Measurements from ENCODE around the gene ZPBP2.

ZPBP2 gene

DNA sequence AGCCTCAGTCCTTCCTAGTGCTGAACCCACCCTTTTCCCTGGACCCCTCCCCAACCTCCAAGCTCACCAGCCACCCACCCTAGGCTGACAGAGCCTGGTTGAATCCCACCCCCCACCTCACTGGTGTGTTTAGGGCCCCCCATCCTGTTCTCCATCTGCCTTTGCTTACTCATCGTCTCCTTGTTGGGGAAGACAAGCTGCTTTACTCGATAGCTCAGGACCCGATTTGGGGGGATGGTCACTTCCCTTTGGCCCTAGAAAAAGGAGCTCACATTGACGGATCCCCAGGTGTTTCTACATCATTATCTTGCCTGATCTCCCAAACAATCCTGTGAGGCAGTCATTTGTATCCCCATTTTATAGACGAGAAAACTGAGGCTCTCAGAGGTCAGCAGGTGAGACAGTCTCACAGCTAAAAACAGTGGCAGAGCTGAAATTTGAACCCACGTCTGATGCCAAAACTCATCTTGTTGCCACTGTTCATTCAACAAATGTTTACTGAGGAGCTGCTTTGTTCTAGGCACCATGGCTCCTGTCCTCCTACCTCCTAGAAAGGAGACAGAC lies 40.9 kb downstream of the ZPBP2 start:
- DNase-seq (ENCODE audit: low read depth in 2 of 2), result no peak

DNA sequence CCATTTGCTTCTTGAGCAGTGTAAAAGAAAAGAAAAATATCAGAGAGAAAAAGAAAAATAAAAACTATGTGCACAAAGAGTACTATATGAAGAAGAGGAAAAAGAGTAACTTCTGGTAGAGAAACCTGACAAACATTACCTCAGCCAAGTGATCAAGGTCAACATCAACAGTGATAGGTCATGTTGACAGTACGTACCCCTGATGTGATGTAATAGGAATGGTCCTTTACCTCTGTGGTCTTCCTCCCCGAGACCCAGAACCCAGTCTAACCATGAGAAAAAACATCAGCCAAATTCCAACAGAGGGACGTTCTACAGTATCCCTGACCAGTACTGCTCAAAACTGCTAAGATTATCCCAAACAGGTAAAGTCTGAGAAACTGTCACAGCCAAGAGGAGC lies 46.0 kb downstream of the ZPBP2 start:
- DNase-seq (ENCODE audit: low read depth in 2 of 2), result no peak

DNA sequence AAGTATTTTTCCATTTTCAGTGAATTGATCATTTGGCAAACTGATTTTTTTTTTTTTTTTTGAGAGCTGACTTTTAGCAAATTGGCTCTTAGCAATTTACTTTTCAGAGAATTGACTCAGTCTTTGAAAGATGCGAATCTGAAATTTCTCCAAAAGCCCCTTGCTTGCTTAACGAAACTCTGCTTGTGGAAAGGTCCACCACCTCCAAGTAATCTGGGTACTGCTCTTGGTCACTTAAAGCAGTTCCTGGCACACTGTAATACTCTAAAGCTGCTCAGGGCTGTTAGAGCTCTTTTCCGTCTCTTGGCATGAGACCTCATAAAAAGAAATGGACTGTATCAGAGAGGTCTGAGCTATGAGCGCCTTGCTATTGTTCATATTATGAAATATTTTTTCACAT lies 47.6 kb downstream of the ZPBP2 start:
- no peak for DNase-seq (ENCODE audit: low read depth in 2 of 2)

DNA sequence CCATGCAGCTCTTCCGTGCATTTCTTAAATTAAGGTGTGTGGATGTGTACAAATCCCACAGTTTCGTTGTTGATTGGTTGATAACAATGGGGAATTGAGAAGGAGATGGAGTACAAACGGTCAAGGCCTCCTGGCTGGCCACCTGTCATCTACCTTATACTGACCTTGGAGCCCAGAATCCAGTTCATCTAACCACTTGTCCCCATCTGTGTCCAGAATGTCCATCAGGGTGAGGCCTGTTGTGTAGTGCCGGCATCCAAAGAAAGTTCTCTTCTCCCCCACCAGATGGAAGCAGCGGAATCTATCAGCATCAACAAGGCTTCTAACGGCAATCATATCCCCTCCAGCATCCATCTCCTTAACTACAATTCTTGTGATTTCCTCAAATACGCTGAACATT lies 48.9 kb downstream of the ZPBP2 start:
- no peak for DNase-seq (ENCODE audit: low read depth in 2 of 2)

DNA sequence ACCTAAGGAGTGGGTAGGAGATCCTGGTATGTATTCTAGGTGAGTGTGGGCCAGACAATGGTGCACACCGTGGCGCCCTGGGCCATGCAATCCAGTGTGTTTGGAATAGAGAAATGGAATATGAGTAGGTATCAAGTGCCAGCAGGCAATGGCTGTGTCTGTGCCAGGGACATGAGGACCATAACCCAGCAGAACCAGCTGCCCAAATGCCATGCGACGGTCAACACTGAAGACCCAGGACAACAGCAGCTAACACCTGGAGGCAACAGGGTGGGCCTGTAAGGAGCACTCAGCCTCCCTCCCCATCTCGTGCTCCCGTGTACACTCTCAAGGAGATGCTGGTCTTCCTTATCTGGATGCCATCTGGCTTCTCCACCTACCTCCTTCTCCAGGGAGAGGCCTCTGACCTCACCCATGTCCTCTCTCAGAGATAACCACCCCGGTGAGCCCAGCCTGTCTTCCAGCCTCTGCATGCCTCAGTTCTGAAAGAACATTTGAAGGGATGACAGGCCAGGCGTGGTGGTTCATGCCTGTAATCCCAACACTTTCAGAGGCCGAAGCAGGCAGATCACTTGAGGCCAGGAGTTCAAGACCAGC lies 51.2 kb downstream of the ZPBP2 start:
- DNase-seq (ENCODE audit: low read depth in 2 of 2), result no peak

DNA sequence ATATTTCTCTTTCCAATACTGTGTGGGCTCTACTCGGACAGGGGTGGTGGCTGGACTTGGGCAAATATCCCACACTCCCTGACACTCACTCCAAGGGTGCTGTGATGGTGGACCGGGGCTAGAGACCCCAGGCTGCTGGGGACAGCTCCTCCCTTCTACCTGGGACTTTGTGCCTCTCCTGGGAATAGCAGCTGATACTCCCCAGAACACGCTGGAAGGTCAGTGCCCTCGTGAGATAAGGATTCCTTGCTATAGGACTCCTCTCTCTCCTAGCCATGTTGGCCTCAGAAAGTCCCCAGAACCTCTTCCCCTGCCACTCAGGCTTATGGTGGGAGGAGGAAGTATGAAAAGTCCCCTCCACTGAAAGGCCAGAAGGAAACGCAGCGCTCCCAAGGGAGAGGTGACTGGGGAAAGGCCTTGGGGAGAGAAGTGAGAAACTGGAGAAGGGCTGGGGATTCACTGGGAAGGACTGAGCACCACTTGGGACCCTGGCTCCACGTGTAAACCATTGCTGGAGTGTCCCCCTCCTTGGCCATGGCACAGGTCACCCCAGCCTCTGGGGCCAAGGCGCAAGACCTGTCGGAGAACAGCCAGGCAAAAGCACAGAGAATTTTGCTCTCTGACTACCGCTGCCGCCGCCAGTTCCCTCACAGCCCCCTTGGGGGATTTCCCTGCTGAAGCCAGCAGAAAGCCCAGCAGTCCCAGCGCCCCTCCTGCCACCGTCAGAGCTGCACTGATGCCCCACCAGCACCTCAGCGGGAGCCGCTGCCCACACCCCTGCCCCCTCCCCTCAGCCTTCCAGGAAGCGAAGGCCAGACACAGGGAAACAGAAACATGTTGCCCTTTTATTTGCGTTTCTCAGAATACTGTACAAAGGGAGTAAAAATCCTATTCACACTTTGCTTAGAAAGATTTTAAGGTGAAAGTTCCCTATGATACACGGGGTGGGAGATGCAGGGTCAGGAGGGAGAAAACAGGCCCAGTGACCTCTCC lies 52.5 kb downstream of the ZPBP2 start:
- DNase-seq (ENCODE audit: low read depth in 2 of 2), result peak; percentile 33 to 55

DNA sequence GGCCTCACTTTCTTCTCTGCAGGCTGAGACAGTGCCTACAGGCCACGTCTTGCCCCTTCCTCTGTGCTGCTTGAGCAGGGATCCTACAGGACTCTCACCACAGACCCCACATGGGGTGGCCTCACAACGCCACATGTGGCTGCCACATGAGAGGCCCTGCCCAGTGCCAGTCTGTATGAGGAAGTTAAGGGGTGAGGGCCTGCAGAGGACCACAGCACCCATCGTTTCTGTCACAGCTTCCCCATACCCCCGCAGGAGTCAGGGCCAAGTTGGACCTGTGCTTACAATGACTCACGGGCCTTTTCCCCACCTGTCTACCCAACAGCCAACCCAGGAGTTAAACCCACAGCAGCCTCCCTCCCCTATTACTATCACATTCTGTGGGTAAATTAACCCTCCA lies 53.3 kb downstream of the ZPBP2 start:
- DNase-seq (ENCODE audit: low read depth in 2 of 2), result no peak

DNA sequence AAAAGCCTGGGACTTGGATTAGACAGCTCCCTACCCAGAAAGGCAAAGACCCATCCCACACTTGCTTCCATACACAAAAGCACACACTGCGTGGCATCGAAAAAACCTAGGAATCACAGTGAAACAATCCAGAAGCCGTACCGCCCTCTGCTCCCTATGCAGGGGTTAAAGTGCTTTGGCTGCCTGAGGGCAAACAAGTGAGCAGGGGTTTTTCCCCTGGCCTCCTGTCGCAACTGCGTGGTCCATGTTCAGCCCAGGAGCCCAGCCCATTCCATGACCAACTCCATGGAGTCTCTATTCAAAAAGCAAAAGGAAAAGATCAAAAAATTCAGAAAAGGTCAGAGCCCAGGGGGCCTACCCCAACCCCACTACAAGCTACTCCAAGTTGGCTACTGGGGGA lies 54.0 kb downstream of the ZPBP2 start:
- no peak for DNase-seq (ENCODE audit: low read depth in 2 of 2)

DNA sequence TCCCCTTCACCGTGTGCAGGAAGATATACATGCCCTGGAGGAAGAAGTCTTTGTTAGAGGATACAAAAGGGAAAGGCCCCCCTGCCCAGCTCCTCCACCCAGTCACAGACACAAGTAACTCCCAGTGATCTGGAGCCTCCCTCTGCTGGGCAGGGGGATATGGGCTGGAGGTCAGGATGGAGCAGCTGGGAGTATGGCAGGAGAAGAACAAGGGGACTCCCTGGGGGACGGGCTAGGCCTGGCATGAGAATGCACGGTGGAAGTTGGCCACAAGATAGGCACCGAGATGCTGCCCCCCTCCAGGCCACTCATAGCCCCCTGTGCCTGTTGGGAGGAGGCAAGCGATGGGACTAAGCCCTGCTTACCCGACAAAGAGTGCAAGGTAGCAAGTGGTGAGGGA lies 55.2 kb downstream of the ZPBP2 start:
- DNase-seq (ENCODE audit: low read depth in 2 of 2), result no peak

DNA sequence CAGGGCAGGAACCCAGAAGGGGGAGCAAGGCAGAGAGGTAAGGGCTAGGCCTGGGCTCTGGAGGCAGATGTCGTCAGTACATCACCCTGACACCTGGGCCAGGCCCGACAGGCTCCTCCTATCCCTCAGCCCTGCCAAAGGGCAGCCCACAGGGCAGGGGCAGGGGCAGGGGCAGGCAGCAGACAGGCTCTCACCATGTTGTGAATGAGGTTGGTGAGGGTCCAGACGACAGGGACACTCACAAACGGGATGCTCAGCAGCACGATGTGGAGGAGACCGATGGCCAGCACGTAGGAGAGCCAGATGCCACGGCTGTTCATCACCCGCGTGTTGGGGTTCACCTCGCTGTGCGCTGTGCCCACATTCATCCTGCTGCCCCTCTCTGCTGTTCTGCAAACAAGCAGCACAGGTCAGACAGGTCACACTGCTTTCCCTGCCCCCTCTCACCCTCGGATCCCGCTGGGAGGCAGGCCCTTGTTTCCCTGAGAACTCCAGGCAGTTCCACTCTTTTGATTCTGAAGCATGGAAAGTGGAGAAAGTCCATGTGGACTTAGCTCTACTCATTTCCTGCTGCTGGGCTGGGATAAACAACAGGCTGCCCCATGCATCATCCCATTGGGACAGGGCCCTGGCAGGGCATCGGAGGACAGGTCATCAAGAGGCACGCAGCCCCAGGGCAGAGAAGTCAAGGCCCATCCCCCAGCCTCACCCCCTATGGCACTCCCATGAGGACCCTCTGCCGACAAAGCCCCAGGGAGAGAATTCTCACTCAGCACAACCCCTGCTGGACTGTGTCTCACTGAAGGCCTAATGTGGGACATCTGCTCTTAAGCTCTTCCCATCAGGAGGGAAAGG lies 56.1 kb downstream of the ZPBP2 start:
- DNase-seq (ENCODE audit: low read depth in 2 of 2), result no peak

DNA sequence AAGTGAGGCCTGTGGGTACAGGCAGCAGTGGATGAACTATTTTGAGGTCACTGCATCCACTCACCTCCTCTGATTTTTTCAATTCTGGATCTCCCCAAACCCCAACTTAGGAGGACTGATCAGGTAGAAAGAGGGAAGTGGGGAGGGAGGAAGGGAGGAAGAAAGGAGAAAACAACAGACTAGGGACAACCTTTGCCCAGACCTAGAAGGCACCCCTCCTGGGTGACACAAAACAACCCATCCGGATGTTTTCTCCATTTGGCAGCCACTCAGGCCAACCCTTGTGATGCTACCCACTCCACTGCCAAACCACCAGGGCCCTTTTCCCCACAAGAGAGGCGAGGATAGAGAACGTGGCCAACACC lies 56.7 kb downstream of the ZPBP2 start:
- no peak for DNase-seq (ENCODE audit: low read depth in 2 of 2)

DNA sequence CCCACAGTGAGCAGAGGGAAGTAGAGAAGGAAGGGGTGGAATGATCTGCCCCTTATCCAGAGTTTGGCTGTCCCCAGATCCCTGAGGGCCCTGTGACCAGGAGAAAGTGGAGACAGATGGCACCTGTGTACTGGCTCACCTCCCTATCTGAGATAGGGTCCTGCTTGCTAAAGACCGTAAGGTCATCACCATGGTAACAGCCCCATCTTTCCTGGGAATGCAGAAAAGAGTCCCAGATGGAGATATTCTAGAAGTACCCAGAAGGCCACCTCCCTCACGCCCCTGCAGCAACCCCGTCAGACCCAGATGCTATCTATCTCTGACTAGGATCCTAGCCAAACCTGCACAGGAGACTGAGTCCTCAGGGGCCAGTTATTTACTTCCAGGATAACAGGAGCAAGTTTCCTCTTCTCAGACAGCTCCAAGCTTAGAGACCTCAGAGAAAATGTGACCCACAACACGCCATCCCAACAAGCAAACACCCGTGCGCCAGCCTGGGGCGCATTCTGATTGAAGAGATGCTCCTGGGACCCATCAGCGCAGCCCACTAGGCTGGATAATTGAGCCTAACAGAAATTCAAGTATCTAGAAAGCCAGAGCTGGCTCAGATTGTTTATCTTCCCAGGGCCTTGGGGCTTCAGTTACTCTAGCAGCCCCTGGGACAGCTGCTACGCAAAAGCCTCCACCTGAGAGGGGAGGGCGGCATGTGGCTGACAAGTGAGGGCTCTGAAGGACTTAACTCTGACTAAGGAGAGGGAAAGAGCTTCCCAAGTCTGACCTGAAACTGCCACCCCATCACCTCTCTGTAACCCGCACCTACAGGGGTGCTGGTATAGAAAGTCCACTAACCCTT lies 57.5 kb downstream of the ZPBP2 start:
- DNase-seq (ENCODE audit: low read depth in 2 of 2), result no peak

DNA sequence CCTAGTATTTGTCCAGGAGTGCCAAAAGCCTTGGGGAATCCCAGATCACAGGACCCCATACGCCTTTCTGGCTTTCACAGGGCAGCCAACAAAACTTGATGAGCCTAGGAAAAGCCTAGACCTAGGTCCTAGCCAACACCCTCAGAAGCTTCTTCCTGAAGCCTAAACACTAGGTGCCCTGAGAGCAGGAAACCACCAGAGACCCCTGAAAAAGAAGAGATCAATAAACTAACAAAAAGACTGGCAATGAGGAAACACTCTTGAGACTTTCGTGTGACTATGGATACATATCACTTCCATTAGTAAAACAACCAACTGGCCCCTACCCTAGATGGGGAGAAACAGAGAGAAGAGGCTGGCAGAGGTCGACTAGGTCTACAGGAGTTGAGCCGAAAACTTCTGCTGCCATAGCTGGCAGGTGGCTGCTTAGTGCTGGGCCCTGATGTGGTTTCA lies 58.2 kb downstream of the ZPBP2 start:
- no peak for DNase-seq (ENCODE audit: low read depth in 2 of 2)

DNA sequence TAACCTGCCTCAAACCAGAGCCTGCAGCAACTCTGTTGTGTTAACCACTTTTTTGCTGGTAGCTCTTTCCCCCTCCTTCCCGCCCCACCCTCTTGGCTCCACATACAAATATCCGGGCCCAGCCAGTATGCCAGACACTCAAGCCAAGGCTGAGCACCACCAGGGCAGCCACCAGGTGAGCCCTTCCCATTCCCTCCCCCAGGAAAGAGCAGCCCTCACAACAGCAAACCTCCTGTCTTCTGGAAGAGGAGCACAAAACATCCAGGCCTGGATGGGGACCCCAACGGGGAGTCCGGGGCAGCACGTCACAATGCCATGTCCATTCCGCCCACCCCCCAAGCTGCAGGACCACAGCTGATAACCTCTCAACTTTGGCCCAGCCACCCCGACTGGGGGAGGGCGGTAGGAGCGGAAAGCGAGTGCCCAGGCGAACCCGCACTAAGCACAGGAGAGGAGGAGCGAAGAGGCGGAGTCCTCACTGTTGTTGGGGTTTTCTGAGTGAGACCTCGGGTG lies 58.6 kb downstream of the ZPBP2 start:
- DNase-seq (ENCODE audit: low read depth in 2 of 2), result peak in 1 of 2 donors; percentile 41

Measured in activated CD4-positive, alpha-beta T cell treated with anti-CD3 and anti-CD28 coated beads for 24 hours (primary cell).